GM19238 (cell line): Measurements from ENCODE around the gene CD80.
"Not testable (repeated sequence)": the region's sequence is repeated elsewhere in the genome, so short reads cannot be mapped to it uniquely, and the experiment has no call there.

Experiments
- DNase-seq: peaks from one replicate; pipeline ENCODE4 v3.0.0; 2011; ENCODE audit warnings: low spot score; ENCODE audit not compliant: insufficient read length

CD80 gene

GRCh38 chr3:119585208-119585607, 25.8 kb upstream of the CD80 start:
- DNase-seq, result no peak

GRCh38 chr3:119582178-119582577, 22.8 kb upstream of the CD80 start:
- DNase-seq, result no peak

GRCh38 chr3:119580067-119580760, 20.8 kb upstream of the CD80 start:
- DNase-seq, result peak; percentile 64

GRCh38 chr3:119579366-119580066, 20.1 kb upstream of the CD80 start, which contains the start of gene ADPRH:
Gene ADPRH (plus strand): TSS chr3:119579492. CDS start chr3:119582170, 2,678 bp downstream.
- DNase-seq, result peak; percentile 70

GRCh38 chr3:119575507-119575906, 16.1 kb upstream of the CD80 start:
- DNase-seq, result no peak

GRCh38 chr3:119571688-119572087, 12.3 kb upstream of the CD80 start:
- no peak for DNase-seq

GRCh38 chr3:119571230-119571629, 11.8 kb upstream of the CD80 start:
- no peak for DNase-seq

- no peak for DNase-seq
Measured at GRCh38 chr3:119570229-119570628, 10.8 kb upstream of the CD80 start.

GRCh38 chr3:119569156-119569555, 9.7 kb upstream of the CD80 start:
- no peak for DNase-seq

GRCh38 chr3:119563334-119563733, 3.9 kb upstream of the CD80 start:
- not testable (repeated sequence) for DNase-seq

GRCh38 chr3:119562307-119562961, 3.0 kb upstream of the CD80 start:
- peak; percentile 42 for DNase-seq

- DNase-seq, result no peak
Measured at GRCh38 chr3:119560160-119560559, 746 bp upstream of the CD80 start.

GRCh38 chr3:119558626-119559317, 642 bp downstream of the CD80 start:
- no peak for DNase-seq

- DNase-seq, result no peak
Measured at GRCh38 chr3:119557877-119558269, 1.5 kb downstream of the CD80 start.

GRCh38 chr3:119557192-119557876, 2.1 kb downstream of the CD80 start:
- DNase-seq, result no peak

- DNase-seq, result no peak
Measured at GRCh38 chr3:119555929-119556328, 3.5 kb downstream of the CD80 start.

GRCh38 chr3:119555309-119555735, 4.1 kb downstream of the CD80 start:
- DNase-seq, result no peak

GRCh38 chr3:119553823-119554415, 5.5 kb downstream of the CD80 start:
- DNase-seq, result no peak

GRCh38 chr3:119552928-119553327, 6.5 kb downstream of the CD80 start:
- not testable (repeated sequence) for DNase-seq

- DNase-seq, result no peak
Measured at GRCh38 chr3:119551598-119551997, 7.8 kb downstream of the CD80 start.
